Vagina (tissue), 2 donors: ENCODE results near the gene NOG.

Experiments
- CTCF ChIP-seq, 3 experiments: fragments of 450-650 bp in 2 of 3; fragments of 200-600 bp in 1 of 3; sonication (generic) in 1 of 3; IDR thresholded peaks; one replicate each; pipeline ENCODE4 v1.5.1; 2017 to 2019; ENCODE audit warnings: antibody characterized with exemption in 3 of 3, mild to moderate bottlenecking in 2 of 3, moderate library complexity in 2 of 3
- POLR2A ChIP-seq, 2 donors: fragments of 450-650 bp; IDR thresholded peaks; one replicate each; pipeline ENCODE4 v1.6.1; 2017; ENCODE audit warnings: antibody characterized with exemption in 2 of 2, mild to moderate bottlenecking in 2 of 2, moderate library complexity in 2 of 2
- POLR2AphosphoS5 ChIP-seq, 2 donors: sonication (generic); formaldehyde crosslinking; IDR thresholded peaks; one replicate each; pipeline ENCODE4 v1.9.0; 2017; ENCODE audit warnings: antibody characterized with exemption in 2 of 2, mild to moderate bottlenecking in 2 of 2, low read depth in 1 of 2; ENCODE audit not compliant: insufficient read depth in 1 of 2

- TF ChIP-seq POLR2A (IDR thresholded peaks at IDR 0.05) (no peak), CTCF (IDR thresholded peaks at IDR 0.05) (no peak), POLR2AphosphoS5 (IDR thresholded peaks at IDR 0.05; ENCODE audit: insufficient read depth in 1 of 2, low read depth in 1 of 2) (no peak)
Measured at GRCh38 chr17:56577190-56577842, 16.2 kb upstream of the NOG start.
